SK-N-SH treated with all-trans-retinoic acid at 6 μM for 48 hours (cell line): ENCODE measurements around the gene CAND2.

Source experiments
- OSR1 ChIP-seq: fragments of 250-450 bp; sonication (Bioruptor Pico); IDR thresholded peaks from 2 replicates; pipeline ENCODE4 v1.8.0; 2022; ENCODE audit warnings: moderate library complexity, mild to moderate bottlenecking, inconsistent platforms
- SNAI2 ChIP-seq: fragments of 250-450 bp; sonication (Bioruptor Pico); IDR thresholded peaks from 2 replicates; pipeline ENCODE4 v1.5.0; 2020; ENCODE audit warnings: mild to moderate bottlenecking, moderate library complexity
- ZFP30 ChIP-seq: fragments of 450-650 bp; formaldehyde crosslinking; IDR thresholded peaks from 2 replicates; pipeline ENCODE4 v1.5.0; 2022; ENCODE audit warnings: mild to moderate bottlenecking, moderate library complexity

DNA sequence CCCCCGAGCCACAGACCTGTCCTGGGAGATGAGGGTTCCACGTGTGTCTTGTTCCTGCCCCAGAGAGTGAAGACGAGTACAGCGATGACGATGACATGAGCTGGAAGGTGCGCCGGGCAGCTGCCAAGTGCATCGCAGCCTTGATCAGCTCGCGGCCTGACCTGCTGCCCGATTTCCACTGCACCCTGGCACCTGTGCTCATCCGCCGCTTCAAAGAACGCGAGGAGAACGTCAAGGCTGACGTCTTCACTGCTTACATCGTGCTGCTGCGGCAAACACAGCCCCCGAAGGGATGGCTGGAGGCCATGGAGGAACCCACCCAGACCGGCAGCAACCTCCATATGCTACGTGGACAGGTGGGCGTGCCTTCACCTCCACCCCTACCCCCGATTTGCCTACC, 18.6 kb downstream of the CAND2 start:
- no peak for TF ChIP-seq OSR1
- TF ChIP-seq ZFP30: no peak
- no peak for TF ChIP-seq SNAI2 (CRISPR knock-in tag)
